Thyroid gland (tissue), 4 donors: ENCODE measurements around the gene SCAPER.

Source experiments
- POLR2A ChIP-seq, 2 donors: fragments of 450-650 bp; IDR thresholded peaks; one replicate each; pipeline ENCODE4 v1.6.1; 2017; ENCODE audit warnings: antibody characterized with exemption in 2 of 2, mild to moderate bottlenecking in 2 of 2, moderate library complexity in 1 of 2
- TF ChIP-seq, protein P1 (sequence below), 6 experiments: fragments of 200-600 bp in 3 of 6; fragments of 450-650 bp in 3 of 6; sonication (generic) in 3 of 6; IDR thresholded peaks; one replicate each; pipeline ENCODE4 v1.5.1; 2016 to 2019; ENCODE audit warnings: antibody characterized with exemption in 6 of 6, mild to moderate bottlenecking in 2 of 6, inconsistent platforms in 1 of 6, moderate library complexity in 1 of 6

DNA sequence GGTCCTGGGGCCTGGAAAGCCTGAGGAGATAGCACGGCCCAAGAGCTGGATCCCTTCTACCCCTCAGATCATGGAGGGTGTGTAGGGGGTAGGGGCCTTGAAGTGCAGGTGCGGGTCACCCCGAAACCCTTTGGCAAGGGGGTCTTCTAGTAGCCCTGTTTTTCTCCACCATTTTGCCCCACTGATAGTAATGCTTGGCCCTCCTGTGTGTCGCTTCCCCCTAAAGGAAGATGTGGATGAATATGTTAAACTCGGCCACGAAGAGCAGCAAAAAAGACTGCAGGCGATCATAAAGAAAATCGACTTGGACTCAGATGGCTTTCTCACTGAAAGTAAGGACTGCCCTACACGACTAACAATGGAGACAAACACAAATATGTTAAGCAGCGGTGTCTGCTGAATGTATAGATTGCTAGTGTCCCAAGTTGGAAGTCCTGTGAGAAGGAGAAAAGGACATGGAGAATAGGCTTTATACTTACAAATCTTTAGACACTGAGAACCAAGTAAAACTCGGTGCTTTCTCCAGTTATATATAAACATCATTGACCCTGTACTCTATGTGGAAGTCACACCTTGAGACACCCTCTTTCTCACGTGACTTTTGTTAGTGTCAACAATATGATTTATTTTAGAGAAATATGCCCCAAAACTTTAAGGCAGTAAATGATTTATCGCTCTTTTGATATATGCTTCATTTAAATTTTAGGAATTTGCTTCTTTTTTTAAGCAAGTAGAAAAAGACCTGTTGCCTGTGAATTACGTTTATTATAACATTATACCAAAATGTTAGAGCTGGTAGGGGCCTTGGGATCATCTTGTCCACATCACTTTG is 27.2 kb upstream of the SCAPER start:
- TF ChIP-seq POLR2A (IDR thresholded peaks at IDR 0.05): no peak
- TF ChIP-seq, protein P1, sequence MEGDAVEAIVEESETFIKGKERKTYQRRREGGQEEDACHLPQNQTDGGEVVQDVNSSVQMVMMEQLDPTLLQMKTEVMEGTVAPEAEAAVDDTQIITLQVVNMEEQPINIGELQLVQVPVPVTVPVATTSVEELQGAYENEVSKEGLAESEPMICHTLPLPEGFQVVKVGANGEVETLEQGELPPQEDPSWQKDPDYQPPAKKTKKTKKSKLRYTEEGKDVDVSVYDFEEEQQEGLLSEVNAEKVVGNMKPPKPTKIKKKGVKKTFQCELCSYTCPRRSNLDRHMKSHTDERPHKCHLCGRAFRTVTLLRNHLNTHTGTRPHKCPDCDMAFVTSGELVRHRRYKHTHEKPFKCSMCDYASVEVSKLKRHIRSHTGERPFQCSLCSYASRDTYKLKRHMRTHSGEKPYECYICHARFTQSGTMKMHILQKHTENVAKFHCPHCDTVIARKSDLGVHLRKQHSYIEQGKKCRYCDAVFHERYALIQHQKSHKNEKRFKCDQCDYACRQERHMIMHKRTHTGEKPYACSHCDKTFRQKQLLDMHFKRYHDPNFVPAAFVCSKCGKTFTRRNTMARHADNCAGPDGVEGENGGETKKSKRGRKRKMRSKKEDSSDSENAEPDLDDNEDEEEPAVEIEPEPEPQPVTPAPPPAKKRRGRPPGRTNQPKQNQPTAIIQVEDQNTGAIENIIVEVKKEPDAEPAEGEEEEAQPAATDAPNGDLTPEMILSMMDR (IDR thresholded peaks at IDR 0.05): no peak
